Mesothelial cell of epicardium (in vitro differentiated cells): ENCODE data around the gene CNTNAP4. TPM values are rescaled to one million over a fixed set of nuclear protein-coding genes. Genes with fewer than 3 reads are reported as not detected.

Experiments
- DNase-seq, 2 experiments: peaks; one replicate each; pipeline ENCODE4 v3.0.0; 2021; ENCODE audit warnings: low spot score in 2 of 2; ENCODE audit not compliant: unreplicated experiment in 2 of 2
- H3K27ac Mint-ChIP-seq: 2 replicates; pipeline ENCODE4 v1.8.0; 2021; ENCODE audit warnings: mixed read lengths
- H3K27me3 Mint-ChIP-seq: 2 replicates; pipeline ENCODE4 v1.8.0; 2021; ENCODE audit warnings: low read depth, mixed read lengths
- H3K36me3 Mint-ChIP-seq: 2 replicates; pipeline ENCODE4 v1.8.0; 2021; ENCODE audit warnings: mixed read lengths
- H3K4me1 Mint-ChIP-seq: 2 replicates; pipeline ENCODE4 v1.8.0; 2021; ENCODE audit warnings: mixed read lengths
- H3K4me3 Mint-ChIP-seq: 2 replicates; pipeline ENCODE4 v1.8.0; 2021; ENCODE audit warnings: mild to moderate bottlenecking, moderate library complexity, mixed read lengths
- H3K9me3 Mint-ChIP-seq: 2 replicates; pipeline ENCODE4 v1.8.0; 2021; ENCODE audit warnings: mixed read lengths
- total RNA-seq: library from RNA; stranded (reverse); gene quantifications from 3 replicates; pipeline ENCODE4 v1.2.1, GENCODE V29; 2021
- TF ChIP-seq, protein P1 (sequence below): fragments of 200-600 bp; sonication (generic); IDR thresholded peaks from one replicate; pipeline ENCODE4 v1.5.0; 2021; ENCODE audit warnings: antibody characterized with exemption; ENCODE audit not compliant: unreplicated experiment

Gene CNTNAP4
- total RNA-seq, 1 donor from 2014 or later: 3.6 TPM

DNA sequence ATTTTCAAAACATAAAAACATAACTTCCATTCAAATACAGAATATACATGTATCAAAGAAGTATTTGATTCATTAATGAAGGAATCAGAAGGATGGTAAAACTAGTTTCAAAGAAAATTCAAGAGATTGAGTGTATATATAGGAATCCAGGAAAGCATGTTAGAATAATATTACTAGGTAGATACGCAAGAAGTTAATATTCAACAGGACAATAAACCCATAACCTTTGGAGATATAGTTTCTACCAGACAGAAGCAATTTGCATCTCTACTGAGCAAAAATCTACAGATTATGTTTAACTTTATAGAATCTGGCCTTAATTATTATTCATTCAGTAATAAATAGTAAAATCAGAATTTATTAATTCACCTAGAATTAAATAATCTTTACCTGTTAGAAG is 166.8 kb downstream of the CNTNAP4 start:
- no peak for DNase-seq
- TF ChIP-seq, protein P1, sequence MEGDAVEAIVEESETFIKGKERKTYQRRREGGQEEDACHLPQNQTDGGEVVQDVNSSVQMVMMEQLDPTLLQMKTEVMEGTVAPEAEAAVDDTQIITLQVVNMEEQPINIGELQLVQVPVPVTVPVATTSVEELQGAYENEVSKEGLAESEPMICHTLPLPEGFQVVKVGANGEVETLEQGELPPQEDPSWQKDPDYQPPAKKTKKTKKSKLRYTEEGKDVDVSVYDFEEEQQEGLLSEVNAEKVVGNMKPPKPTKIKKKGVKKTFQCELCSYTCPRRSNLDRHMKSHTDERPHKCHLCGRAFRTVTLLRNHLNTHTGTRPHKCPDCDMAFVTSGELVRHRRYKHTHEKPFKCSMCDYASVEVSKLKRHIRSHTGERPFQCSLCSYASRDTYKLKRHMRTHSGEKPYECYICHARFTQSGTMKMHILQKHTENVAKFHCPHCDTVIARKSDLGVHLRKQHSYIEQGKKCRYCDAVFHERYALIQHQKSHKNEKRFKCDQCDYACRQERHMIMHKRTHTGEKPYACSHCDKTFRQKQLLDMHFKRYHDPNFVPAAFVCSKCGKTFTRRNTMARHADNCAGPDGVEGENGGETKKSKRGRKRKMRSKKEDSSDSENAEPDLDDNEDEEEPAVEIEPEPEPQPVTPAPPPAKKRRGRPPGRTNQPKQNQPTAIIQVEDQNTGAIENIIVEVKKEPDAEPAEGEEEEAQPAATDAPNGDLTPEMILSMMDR: no peak
- Mint-ChIP-seq H3K27ac (no peak overlapping the region), H3K27me3 (peaks cover 9% of the 10 kb centered on the region), H3K4me3 (no peak overlapping the region), H3K36me3 (no peaks in the 10 kb centered on the region), H3K4me1 (no peaks in the 10 kb centered on the region), H3K9me3 (no peaks in the 10 kb centered on the region)

DNA sequence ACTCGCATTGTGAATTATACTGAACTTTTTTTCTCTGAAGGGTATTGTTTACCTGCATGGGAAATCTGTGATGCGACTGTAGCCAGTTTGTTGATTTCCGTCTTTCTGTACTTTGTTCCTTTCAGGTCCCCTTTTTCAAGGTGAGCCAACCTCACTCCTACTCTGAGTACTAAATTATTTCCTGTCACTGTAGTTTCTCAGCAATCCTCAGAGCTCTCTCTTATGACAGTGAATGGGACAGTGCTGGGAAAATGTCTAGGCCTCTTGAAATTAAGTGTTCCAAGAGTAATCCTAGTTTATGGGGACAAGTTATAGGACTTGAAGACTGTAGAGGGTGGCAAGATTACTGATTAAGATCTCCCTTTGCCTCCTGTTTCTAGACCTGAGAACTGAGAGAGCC is 167.6 kb downstream of the CNTNAP4 start:
- no peak for DNase-seq
- Mint-ChIP-seq H3K4me1 (no peaks in the 10 kb centered on the region), H3K27ac (no peak overlapping the region), H3K27me3 (peaks cover 9% of the 10 kb centered on the region), H3K36me3 (no peaks in the 10 kb centered on the region), H3K4me3 (no peak overlapping the region), H3K9me3 (no peaks in the 10 kb centered on the region)
- TF ChIP-seq, protein P1: no peak

- TF ChIP-seq, protein P1: no peak
These were observed 168.6 kb downstream of the CNTNAP4 start for GRCh38 chr16:76445815-76446214.

GRCh38 chr16:76446251-76446650 is 169.1 kb downstream of the CNTNAP4 start:
- Mint-ChIP-seq H3K36me3 (no peaks in the 10 kb centered on the region), H3K27ac (no peak overlapping the region), H3K4me3 (no peak overlapping the region), H3K9me3 (no peaks in the 10 kb centered on the region), H3K27me3 (peaks cover 6% of the 10 kb centered on the region), H3K4me1 (no peaks in the 10 kb centered on the region)
- DNase-seq: no peak
- TF ChIP-seq, protein P1: no peak

More at GRCh38 chr16:76445815-76446214, 168.6 kb downstream of the CNTNAP4 start:
- Mint-ChIP-seq H3K4me3 (no peak overlapping the region), H3K4me1 (no peaks in the 10 kb centered on the region), H3K27me3 (peaks cover 8% of the 10 kb centered on the region), H3K27ac (no peak overlapping the region), H3K36me3 (no peaks in the 10 kb centered on the region), H3K9me3 (no peaks in the 10 kb centered on the region)
- DNase-seq: no peak

DNA sequence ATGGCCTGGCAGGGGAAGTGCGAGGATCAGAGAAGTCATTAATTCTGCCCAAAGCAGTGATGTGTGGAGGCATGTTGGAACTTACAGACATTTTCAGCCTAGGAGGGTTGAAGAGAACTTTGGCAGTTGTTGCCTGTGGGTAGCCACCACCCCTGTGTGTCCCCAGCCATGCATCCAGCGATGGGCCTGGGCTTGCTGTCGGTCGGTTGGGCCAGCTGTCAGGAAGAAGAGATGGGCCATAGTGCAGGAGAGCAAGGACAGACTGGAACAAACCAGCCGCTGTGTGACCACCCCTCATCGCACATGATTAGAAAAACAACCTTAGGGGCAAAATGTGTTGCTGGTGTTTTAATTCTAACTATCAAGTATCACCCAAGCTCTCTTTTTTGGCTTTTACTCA is 173.7 kb downstream of the CNTNAP4 start:
- H3K4me3 Mint-ChIP-seq: no peak overlapping the region
- no peak for DNase-seq
- no peak overlapping the region for H3K27ac Mint-ChIP-seq
- no peaks in the 10 kb centered on the region for H3K4me1 Mint-ChIP-seq
- H3K27me3 Mint-ChIP-seq: peaks cover 4% of the 10 kb centered on the region
- TF ChIP-seq, protein P1: no peak
- no peaks in the 10 kb centered on the region for H3K36me3 Mint-ChIP-seq
- no peaks in the 10 kb centered on the region for H3K9me3 Mint-ChIP-seq

DNA sequence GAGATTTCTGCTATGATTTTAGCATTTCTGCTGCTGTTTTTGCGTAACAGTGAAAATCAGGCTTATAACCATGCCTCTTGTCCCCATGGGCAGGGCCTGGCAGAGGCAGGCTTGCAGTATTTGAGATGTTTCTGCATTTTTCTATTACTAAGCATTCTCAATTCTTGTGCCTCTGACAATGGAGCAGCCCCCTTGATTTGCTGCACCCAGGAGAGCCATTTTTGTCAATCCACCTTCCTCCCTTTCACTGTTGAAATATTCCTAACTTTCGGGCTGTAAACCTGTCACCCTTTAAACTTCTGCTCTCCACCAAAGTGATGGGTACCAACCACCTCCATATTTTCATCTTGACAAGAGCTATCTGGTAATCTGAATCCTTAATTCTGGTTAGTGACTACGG is 178.1 kb downstream of the CNTNAP4 start:
- Mint-ChIP-seq H3K9me3 (no peaks in the 10 kb centered on the region), H3K36me3 (no peaks in the 10 kb centered on the region), H3K4me3 (no peak overlapping the region), H3K27me3 (peaks cover 1% of the 10 kb centered on the region), H3K4me1 (no peaks in the 10 kb centered on the region), H3K27ac (no peak overlapping the region)
- TF ChIP-seq, protein P1: no peak
- DNase-seq: no peak
